GM12878 (cell line): ENCODE results near the gene FNDC11. TPM values are rescaled to one million over a fixed set of nuclear protein-coding genes. Genes with fewer than 3 reads are reported as not detected.

Experiments used
- ATAC-seq: fragments of 200-7000 bp; cut with Tn5 transposase; 3 replicates; pipeline ENCODE4 v1.9.1; 2020; ENCODE audit warnings: mild to moderate bottlenecking, moderate library complexity
- BruUV-seq: library from RNA; stranded (reverse); fragments of 400-500 nt; replicated peaks from 2 replicates; lab custom pipeline; 2021; lab: Mats Ljungman, UMichigan
- CTCF ChIA-PET: fragments of 300-600 bp; sonication (Branson Sonifier 250); formaldehyde crosslinking; extraction: SDS; loops from one replicate; lab custom pipeline; 2021; ENCODE audit warnings: inconsistent platforms; lab: Yijun Ruan, JAX
- POLR2A ChIA-PET: fragments of 350-600 bp; formaldehyde crosslinking; extraction: SDS; loops from one replicate; lab custom pipeline; 2021; ENCODE audit warnings: inconsistent platforms; lab: Charles Lee
- RAD21 ChIA-PET: fragments of 300-600 bp; sonication (Branson Sonifier 250); formaldehyde crosslinking; loops from one replicate; lab custom pipeline; 2023; ENCODE audit warnings: antibody characterized with exemption; ENCODE audit not compliant: unreplicated experiment; lab: Charles Lee
- SMC1A ChIA-PET: fragments of 300-600 bp; sonication (Branson Sonifier 250); formaldehyde crosslinking; loops from one replicate; lab custom pipeline; 2023; ENCODE audit not compliant: unreplicated experiment, uncharacterized antibody; lab: Charles Lee
- DNase-seq: peaks from one replicate; pipeline ENCODE4 v3.0.0-alpha.2; 2011; ENCODE audit warnings: low read depth, low spot score
- FAIRE-seq: peaks from 3 replicates; lab custom pipeline; 2011; peaks lifted over from hg19 to GRCh38; lab: Jason Lieb, UNC
- H2AFZ ChIP-seq: 2 replicates; pipeline ENCODE4 v1.6.0; 2011; ENCODE audit warnings: low read depth, low read length, control low read depth; ENCODE audit not compliant: control insufficient read depth
- H3K27ac ChIP-seq: 2 replicates; pipeline ENCODE4 v1.5.1; 2011; ENCODE audit warnings: control low read depth; ENCODE audit not compliant: control insufficient read depth, insufficient read depth
- H3K27me3 ChIP-seq, 2 experiments: replicated peaks in 1 of 2; 2 replicates each; pipeline versions ENCODE4 v1.6.0 to v1.6.1; 2011; ENCODE audit warnings: low read length in 1 of 2; ENCODE audit not compliant: control insufficient read depth in 2 of 2, insufficient read depth in 2 of 2
- H3K36me3 ChIP-seq, 2 experiments: 2 replicates each; pipeline ENCODE4 v1.5.1; 2011; ENCODE audit warnings: low read length in 1 of 2; ENCODE audit not compliant: control insufficient read depth in 2 of 2, insufficient read depth in 2 of 2
- H3K4me1 ChIP-seq: 2 replicates; pipeline ENCODE4 v1.6.1; 2011; ENCODE audit warnings: mild to moderate bottlenecking, low read length, moderate library complexity, mixed read lengths; ENCODE audit not compliant: control insufficient read depth, insufficient read depth
- H3K4me2 ChIP-seq: 2 replicates; pipeline ENCODE4 v1.6.0; 2011; ENCODE audit warnings: control low read depth; ENCODE audit not compliant: control insufficient read depth, insufficient read depth
- H3K4me3 ChIP-seq: fragments of 200-600 bp; sonication (generic); 2 replicates; pipeline ENCODE4 v1.5.1; 2016
- H3K79me2 ChIP-seq: 2 replicates; pipeline ENCODE4 v1.6.0; 2011; ENCODE audit warnings: low read length; ENCODE audit not compliant: control insufficient read depth, insufficient read depth
- H3K9ac ChIP-seq: 2 replicates; pipeline ENCODE4 v1.8.0; 2011; ENCODE audit warnings: low read length, control low read depth, mixed read lengths; ENCODE audit not compliant: control insufficient read depth, insufficient read depth
- H3K9me3 ChIP-seq: replicated peaks from 3 replicates; pipeline ENCODE4 v1.5.1; 2011; ENCODE audit warnings: mild to moderate bottlenecking, low read length; ENCODE audit not compliant: control insufficient read depth, insufficient read depth
- H4K20me1 ChIP-seq: 2 replicates; pipeline ENCODE4 v1.6.0; 2011; ENCODE audit not compliant: control insufficient read depth, insufficient read depth
- CBFB ChIP-seq: IDR thresholded peaks from 2 replicates; pipeline ENCODE4 v1.6.1; 2016; ENCODE audit warnings: antibody characterized with exemption, low read depth
- FOXK2 ChIP-seq: fragments of 450-650 bp; IDR thresholded peaks from 2 replicates; pipeline ENCODE4 v1.6.1; 2017; ENCODE audit warnings: mild to moderate bottlenecking, moderate library complexity
- GATAD2B ChIP-seq: fragments of 450-650 bp; conservative IDR thresholded peaks from 2 replicates; pipeline ENCODE4 v1.6.1; 2017; ENCODE audit warnings: low read depth, mild to moderate bottlenecking, moderate library complexity
- HSF1 ChIP-seq: fragments of 150-350 bp; IDR thresholded peaks from 2 replicates; pipeline ENCODE4 v1.6.1; 2014; ENCODE audit warnings: mild to moderate bottlenecking, low read depth, low read length
- SUZ12 ChIP-seq: fragments of 200-600 bp; sonication (generic); IDR thresholded peaks from one replicate; pipeline ENCODE4 v1.6.1; 2018; ENCODE audit warnings: antibody characterized with exemption, mild to moderate bottlenecking; ENCODE audit not compliant: unreplicated experiment
- TARDBP ChIP-seq: IDR thresholded peaks from 2 replicates; pipeline ENCODE4 v1.6.1; 2016; ENCODE audit warnings: borderline replicate concordance
- TBL1XR1 ChIP-seq: IDR thresholded peaks from 2 replicates; pipeline ENCODE4 v1.6.1; 2012; ENCODE audit warnings: low read depth, low read length, improper control_type of control experiment
- USF2 ChIP-seq: IDR thresholded peaks from 2 replicates; pipeline ENCODE4 v1.6.1; 2011; ENCODE audit warnings: low read depth, low read length, improper control_type of control experiment, borderline replicate concordance
- WGBS: methylation state at CpG from one replicate; pipeline ENCODE4 v1.1.6; 2016; ENCODE audit warnings: low lambda C conversion rate; ENCODE audit not compliant: insufficient replicate concordance, insufficient coverage; ENCODE audit errors: missing lambda C conversion rate; 5-methylcytosine and 5-hydroxymethylcytosine counted together
- in situ Hi-C: fragments of 300-500 bp; cut with MboI; formaldehyde crosslinking; loops from 9 replicates; pipeline ENCODE4 v1.14.3; 2018; ENCODE audit warnings: mixed read lengths
- intact Hi-C: fragments of 100-400 bp; cut with micrococcal nuclease; formaldehyde crosslinking; loops from one replicate; pipeline ENCODE4 v1.14.2; 2022; ENCODE audit not compliant: unreplicated experiment
- polyA plus RNA-seq, 11 experiments: library from polyadenylated mRNA; depleted of rRNA in 4 of 11; unstranded in 6 of 11; stranded (reverse) in 5 of 11; fragments of >200 nt; fragmentation: Nextera tagmentation in 4 of 11; fragmentation: Illumina TruSeq in 1 of 11; extraction: Ambion mirVana in 4 of 11; extraction: Trizol in 1 of 11; gene quantifications; 1 replicate in 1 of 11; 2 replicates in 10 of 11; pipeline versions ENCODE4 v1.2.1 to v1.2.3, GENCODE V29; 2011 to 2016; ENCODE audit warnings: inconsistent platforms in 2 of 11, missing spikeins in 2 of 11, low read depth in 1 of 11
- total RNA-seq, 4 experiments: library from RNA; depleted of rRNA in 3 of 4; stranded (reverse); fragments of >200 nt in 3 of 4; fragmentation: Illumina TruSeq in 1 of 4; extraction: Trizol in 1 of 4; gene quantifications; 2 replicates each; pipeline versions ENCODE4 v1.2.1 to v1.2.3, GENCODE V29; 2013 to 2021

The FNDC11 gene
- total and polyA plus RNA-seq, 10 of the 15 experiments (the other 5 are each of a cell fraction or from before 2014, with no cell fraction given), result 0.09 to 0.72 (median 0.34) TPM; not detected in 2

DNA sequence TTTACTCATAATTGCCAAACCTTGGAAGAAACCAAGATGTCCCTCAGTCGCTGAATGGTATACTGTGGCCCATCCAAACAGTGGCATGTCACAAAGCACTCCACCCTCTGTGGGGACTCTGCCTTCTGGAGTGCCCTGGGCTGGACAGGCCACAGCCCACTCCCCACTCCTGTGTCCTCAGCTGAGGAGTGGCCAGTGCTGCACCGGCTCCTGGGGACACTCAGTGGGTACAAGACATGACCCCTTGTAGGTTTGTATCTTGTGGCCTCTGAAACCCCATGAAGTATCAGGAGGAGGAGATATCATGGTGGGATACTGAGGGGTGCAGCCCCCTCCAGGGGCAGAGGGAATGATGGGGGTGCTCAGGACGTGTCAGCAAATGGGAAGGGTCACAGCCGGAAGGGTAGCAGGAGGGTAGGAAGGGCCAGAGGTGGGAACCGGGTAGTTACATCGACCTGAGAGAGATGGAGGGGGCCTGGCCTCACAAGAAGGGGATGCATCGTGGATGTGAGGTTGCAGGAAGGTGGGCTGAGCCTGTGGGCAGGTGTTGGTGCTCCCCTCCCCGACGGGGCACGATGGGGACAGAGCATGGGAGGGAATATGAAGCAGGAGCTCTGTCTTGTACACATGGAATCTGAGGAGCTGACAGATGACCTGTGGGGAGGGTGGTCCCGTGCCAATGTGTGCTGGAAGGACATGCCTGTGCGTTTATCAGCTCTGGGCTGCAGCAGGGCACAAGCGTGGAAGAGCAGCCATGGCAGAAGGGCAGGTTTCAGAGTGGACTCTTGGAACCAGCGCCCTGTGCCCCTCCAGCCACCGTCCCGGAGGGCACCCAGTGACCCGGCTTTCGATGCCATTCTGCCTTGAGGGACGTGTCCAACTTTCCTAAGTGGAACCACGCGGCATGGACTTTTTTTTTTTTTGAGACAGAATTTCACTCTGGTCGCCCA, 31.9 kb downstream of the FNDC11 start:
- no peaks in the 10 kb centered on the region for H3K79me2 ChIP-seq
- no peaks in the 10 kb centered on the region for H3K4me1 ChIP-seq
- no peak overlapping the region for H3K9ac ChIP-seq
- BruUV-seq, result no TSS peak
- H3K27ac ChIP-seq, result no peak overlapping the region
- ChIA-PET POLR2A (no interaction called here), CTCF (no interaction called here), SMC1A (no interaction called here), RAD21 (no interaction called here)
- H3K4me2 ChIP-seq, result no peak overlapping the region
- no peaks in the 10 kb centered on the region for H3K27me3 ChIP-seq
- H4K20me1 ChIP-seq, result no peaks in the 10 kb centered on the region
- H3K9me3 ChIP-seq, result no peaks in the 10 kb centered on the region
- H2AFZ ChIP-seq, result no peak overlapping the region
- 70% methylated on average over 15 of the region's 22 CpGs for WGBS
- no peak overlapping the region for H3K4me3 ChIP-seq
- in situ Hi-C loops (no loop called here), intact Hi-C loops (no loop called here)
- peaks cover 3 to 4% of the 10 kb centered on the region in 2 experiments; a peak in 3 of 4 replicates for H3K36me3 ChIP-seq
- DNase-seq, result no peak
- TF ChIP-seq FOXK2, result no peak
- TF ChIP-seq TBL1XR1, result no peak
- TF ChIP-seq GATAD2B, result no peak
- TF ChIP-seq HSF1, result no peak
- TF ChIP-seq SUZ12, result no peak
- TF ChIP-seq TARDBP, result no peak
- TF ChIP-seq USF2, result no peak
- TF ChIP-seq CBFB, result no peak
- ATAC-seq, result no peak
- no peak for FAIRE-seq
